Fibroblast of lung (primary cell): ENCODE measurements around the gene ADAD2.

ENCODE experiments used
- CTCF ChIP-seq, 2 donors: IDR thresholded peaks in 1 of 2; conservative IDR thresholded peaks in 1 of 2; 1 replicate in 1 of 2; 2 replicates in 1 of 2; pipeline ENCODE4 v1.5.1; 2011 to 2012; ENCODE audit warnings: low read length in 2 of 2, control low read depth in 1 of 2, inconsistent platforms in 1 of 2, low read depth in 1 of 2, mild to moderate bottlenecking in 1 of 2
- EZH2 ChIP-seq: IDR thresholded peaks from 2 replicates; pipeline ENCODE4 v1.5.1; 2012; ENCODE audit warnings: low read length, control low read depth, mild to moderate bottlenecking; ENCODE audit errors: missing control alignments

- TF ChIP-seq CTCF (conservative IDR thresholded peaks at IDR 0.05 in 1 of 2, IDR thresholded peaks at IDR 0.05 in 1 of 2; ENCODE audit: low read depth in 1 of 2, low read length in 2 of 2) (no peak), EZH2 (no peak)
Measured at GRCh38 chr16:84232969-84233368, 42.0 kb downstream of the ADAD2 start.
